Measurements from ENCODE around the gene KIAA1755.
A peak's percentile ranks its signal among the peaks of the same experiment; 100 is the strongest.

The KIAA1755 gene

DNA sequence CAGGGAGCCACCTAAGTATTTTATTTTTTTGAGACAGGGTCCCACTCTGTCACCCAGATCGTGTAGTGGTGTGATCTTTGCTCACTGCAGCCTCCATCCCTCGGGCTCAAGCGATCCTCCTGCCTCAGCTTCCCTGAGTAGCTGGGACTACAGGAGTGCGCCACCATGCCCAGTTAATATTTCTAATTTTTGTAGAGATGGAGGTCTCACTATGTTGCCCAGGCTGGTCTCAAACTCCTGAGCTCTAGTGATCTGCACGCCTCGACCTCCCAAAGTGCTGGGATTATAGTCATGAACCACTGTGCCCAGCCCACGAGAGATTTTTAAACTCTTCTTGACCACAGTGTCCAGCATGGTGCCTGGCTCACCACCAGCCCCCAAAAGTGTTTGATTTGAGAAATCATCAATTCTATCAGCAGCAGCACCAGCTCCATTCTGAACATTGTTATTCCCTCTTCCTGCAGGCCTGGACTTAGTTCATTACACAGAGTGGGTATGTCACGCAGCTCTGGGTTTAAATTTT, 93.1 kb downstream of the KIAA1755 start:
- TF ChIP-seq, protein P1, sequence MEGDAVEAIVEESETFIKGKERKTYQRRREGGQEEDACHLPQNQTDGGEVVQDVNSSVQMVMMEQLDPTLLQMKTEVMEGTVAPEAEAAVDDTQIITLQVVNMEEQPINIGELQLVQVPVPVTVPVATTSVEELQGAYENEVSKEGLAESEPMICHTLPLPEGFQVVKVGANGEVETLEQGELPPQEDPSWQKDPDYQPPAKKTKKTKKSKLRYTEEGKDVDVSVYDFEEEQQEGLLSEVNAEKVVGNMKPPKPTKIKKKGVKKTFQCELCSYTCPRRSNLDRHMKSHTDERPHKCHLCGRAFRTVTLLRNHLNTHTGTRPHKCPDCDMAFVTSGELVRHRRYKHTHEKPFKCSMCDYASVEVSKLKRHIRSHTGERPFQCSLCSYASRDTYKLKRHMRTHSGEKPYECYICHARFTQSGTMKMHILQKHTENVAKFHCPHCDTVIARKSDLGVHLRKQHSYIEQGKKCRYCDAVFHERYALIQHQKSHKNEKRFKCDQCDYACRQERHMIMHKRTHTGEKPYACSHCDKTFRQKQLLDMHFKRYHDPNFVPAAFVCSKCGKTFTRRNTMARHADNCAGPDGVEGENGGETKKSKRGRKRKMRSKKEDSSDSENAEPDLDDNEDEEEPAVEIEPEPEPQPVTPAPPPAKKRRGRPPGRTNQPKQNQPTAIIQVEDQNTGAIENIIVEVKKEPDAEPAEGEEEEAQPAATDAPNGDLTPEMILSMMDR (IDR thresholded peaks at IDR 0.05; ENCODE audit: low read depth, low read length): no peak
- H3K4me3 ChIP-seq (ENCODE audit: low read depth, low read length): no peak overlapping the region
- DNase-seq (ENCODE audit: low read depth, low spot score): no peak
- in situ Hi-C loops (cut with HindIII; ENCODE audit: low sequenced_read_pairs): no loop called here

DNA sequence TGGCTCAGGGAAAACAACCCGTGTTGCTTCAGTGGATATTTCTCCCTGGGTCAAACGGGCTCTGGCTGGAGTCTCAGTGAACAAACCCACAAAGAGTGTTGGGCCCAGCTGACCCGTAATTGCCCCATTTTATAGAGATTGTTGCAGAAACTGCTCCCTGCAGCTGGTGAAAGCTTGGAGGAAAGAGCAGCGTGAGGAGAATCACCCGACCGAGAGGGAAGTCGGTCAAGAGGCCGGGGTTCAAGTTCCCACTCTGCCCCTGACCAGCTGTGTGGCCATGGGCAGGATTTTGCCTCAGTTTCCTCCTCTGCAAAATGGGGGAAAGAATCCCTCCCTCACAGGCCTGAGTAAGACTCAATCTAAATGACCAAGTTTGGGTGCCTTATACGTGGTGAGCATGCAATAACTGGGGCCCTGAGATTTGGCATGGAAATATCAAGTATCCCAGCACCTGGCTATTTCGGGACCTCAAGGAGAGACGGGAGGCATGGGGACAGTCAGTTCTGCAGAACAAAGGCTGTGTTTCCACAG, 93.8 kb downstream of the KIAA1755 start:
- in situ Hi-C loops (cut with HindIII; ENCODE audit: low sequenced_read_pairs): no loop called here
- H3K4me3 ChIP-seq (ENCODE audit: low read depth, low read length): no peak overlapping the region
- TF ChIP-seq, protein P1 (IDR thresholded peaks at IDR 0.05; ENCODE audit: low read depth, low read length): no peak
- no peak for DNase-seq (ENCODE audit: low read depth, low spot score)

GRCh38 chr20:38165966-38166702, 94.4 kb downstream of the KIAA1755 start:
- TF ChIP-seq, protein P1 (IDR thresholded peaks at IDR 0.05; ENCODE audit: low read depth, low read length): no peak
- in situ Hi-C loops (cut with HindIII; ENCODE audit: low sequenced_read_pairs): no loop called here
- H3K4me3 ChIP-seq (ENCODE audit: low read depth, low read length): no peak overlapping the region
- no peak for DNase-seq (ENCODE audit: low read depth, low spot score)

DNA sequence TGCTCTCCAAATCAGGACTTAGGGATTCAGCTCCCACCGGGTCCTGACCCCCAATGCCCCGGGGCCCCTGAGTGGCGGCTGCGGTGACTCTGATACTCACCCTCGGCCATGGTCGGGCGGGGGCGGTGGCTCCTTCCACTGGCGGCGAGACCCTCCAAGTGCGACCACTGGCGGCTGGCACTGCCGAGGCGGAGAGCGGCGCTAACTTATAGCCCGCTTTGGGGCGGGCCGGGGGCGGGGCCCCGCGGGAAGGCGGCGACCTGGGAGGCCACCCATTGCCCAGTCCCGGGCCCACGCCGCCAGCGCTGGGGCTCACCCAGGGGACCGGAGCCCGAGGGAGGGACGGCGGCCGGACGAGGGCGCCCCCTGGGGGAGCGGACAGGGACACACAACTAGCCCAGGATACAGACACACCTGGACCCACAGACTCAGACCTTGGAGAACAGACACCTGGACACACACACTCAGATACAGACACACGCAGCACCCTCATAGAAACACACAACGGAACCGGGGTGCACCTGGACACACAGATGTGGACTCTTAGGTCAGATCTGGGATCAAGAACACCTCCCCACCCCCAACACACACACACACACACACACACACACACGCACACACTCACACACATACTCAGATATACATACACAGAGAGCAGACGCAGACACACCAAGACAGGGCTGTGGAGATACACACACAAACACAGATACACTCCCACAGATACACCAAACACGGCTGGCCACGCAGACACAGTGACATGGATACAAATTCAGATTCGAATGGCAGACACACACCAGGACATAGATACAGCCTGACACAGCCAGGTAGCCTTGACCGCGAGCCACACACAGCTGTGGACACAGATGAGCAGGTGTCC, 95.2 kb downstream of the KIAA1755 start, which contains the start of gene TGM2:
TSS of gene TGM2 (minus strand) at position 182 of the 877 bp plus-strand sequence. CDS start at position 110, 72 bp downstream.
- in situ Hi-C loops (cut with HindIII; ENCODE audit: low sequenced_read_pairs): no loop called here
- DNase-seq (ENCODE audit: low read depth, low spot score): peak; percentile 67
- peak within 1 kb of the TSS; percentile 44 for H3K4me3 ChIP-seq (ENCODE audit: low read depth, low read length)

DNA sequence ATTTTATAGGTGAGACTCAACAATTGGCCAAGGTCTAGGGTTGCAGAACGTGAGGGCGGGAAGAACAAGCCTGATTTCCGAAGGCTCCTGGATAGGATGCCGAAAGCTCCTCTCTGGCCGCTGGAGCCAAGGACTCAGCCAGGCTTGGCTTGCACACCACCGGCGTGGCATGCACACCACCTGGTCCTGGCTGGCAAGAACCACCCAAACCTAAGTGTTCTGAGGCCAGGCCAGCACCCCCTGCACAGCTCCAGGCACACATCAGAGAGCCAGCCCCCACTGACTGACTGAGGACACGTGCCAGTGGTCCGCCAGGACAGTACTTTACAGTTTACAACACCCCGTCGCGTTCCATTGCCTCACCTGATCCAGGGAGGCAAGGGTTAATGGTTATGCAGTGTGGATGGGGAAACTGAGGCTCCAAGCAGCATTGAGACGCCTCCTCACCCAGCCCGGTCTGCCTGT, 95.9 kb downstream of the KIAA1755 start:
- in situ Hi-C loops (cut with HindIII; ENCODE audit: low sequenced_read_pairs): no loop called here
- H3K4me3 ChIP-seq (ENCODE audit: low read depth, low read length): peak overlapping the region; percentile 44
- TF ChIP-seq, protein P1 (IDR thresholded peaks at IDR 0.05; ENCODE audit: low read depth, low read length): no peak
- no peak for DNase-seq (ENCODE audit: low read depth, low spot score)

More for the DNA sequence above, 95.2 kb downstream of the KIAA1755 start, which contains the start of gene TGM2:
- TF ChIP-seq, protein P1 (IDR thresholded peaks at IDR 0.05; ENCODE audit: low read depth, low read length): peak; percentile 82

- in situ Hi-C loops (cut with HindIII; ENCODE audit: low sequenced_read_pairs): no loop called here
- H3K4me3 ChIP-seq (ENCODE audit: low read depth, low read length): peak overlapping the region; percentile 44
- TF ChIP-seq, protein P1 (IDR thresholded peaks at IDR 0.05; ENCODE audit: low read depth, low read length): no peak
- no peak for DNase-seq (ENCODE audit: low read depth, low spot score)
Observed at GRCh38 chr20:38164069-38164468, 96.5 kb downstream of the KIAA1755 start.

Measured in astrocyte of the spinal cord (primary cell).